Psoas muscle (tissue), 8 donors: ENCODE data around the gene SALL3. TPM values are rescaled to one million over a fixed set of nuclear protein-coding genes. Genes with fewer than 3 reads are reported as not detected.
A peak's percentile ranks its signal among the peaks of the same experiment; 100 is the strongest.

ENCODE experiments used
- ATAC-seq, 4 donors: fragments of 200-7000 bp; cut with Tn5 transposase; one replicate each; pipeline ENCODE4 v1.9.1; 2020; ENCODE audit warnings: moderate library complexity in 3 of 4, mild to moderate bottlenecking in 2 of 4
- DNase-seq, 2 donors: peaks; one replicate each; pipeline ENCODE4 v3.0.0-alpha.2; 2020
- H3K27ac ChIP-seq: fragments of 200-600 bp; one replicate; pipeline ENCODE4 v1.8.0; 2022
- H3K27me3 ChIP-seq, 3 donors: fragments of 200-600 bp in 1 of 3; one replicate each; pipeline versions ENCODE4 v1.6.1 to v1.8.0; 2013 to 2022; ENCODE audit warnings: low read length in 2 of 3, mild to moderate bottlenecking in 2 of 3, moderate library complexity in 1 of 3; ENCODE audit not compliant: insufficient read depth in 3 of 3
- H3K36me3 ChIP-seq, 2 donors: fragments of 200-600 bp in 1 of 2; one replicate each; pipeline versions ENCODE4 v1.6.1 to v1.8.0; 2013 to 2022; ENCODE audit warnings: low read depth in 1 of 2, mild to moderate bottlenecking in 1 of 2, moderate library complexity in 1 of 2; ENCODE audit not compliant: insufficient read depth in 1 of 2
- H3K4me1 ChIP-seq: fragments of 200-600 bp; one replicate; pipeline ENCODE4 v1.8.0; 2022
- H3K4me3 ChIP-seq: fragments of 200-600 bp; one replicate; pipeline ENCODE4 v1.8.0; 2022; ENCODE audit warnings: mild to moderate bottlenecking
- H3K9me3 ChIP-seq: fragments of 200-600 bp; one replicate; pipeline ENCODE4 v1.8.0; 2022
- WGBS, 3 donors: extraction: QIAGEN DNeasy Blood & Tissue Kit; methylation state at CpG; one replicate each; pipeline versions ENCODE4 v1.1.6 to v1.1.7; 2013; 5-methylcytosine and 5-hydroxymethylcytosine counted together
- intact Hi-C, 2 donors: fragments of 100-400 bp; cut with DNase I; formaldehyde crosslinking; loops; one replicate each; pipeline versions ENCODE4 v1.11.0 to v1.14.2; 2022
- polyA plus RNA-seq, 3 donors: library from polyadenylated mRNA; stranded (reverse); fragments of 200-250 nt; gene quantifications; one replicate each; pipeline ENCODE4 v1.2.3, GENCODE V29; 2013
- total RNA-seq, 4 donors: library from RNA; stranded (reverse); fragmentation: NEBNext Ultra II Directional in 2 of 4; extraction: Animal tissue kit (Norgen Biotek cat#: 25700) in 2 of 4; gene quantifications; one replicate each; pipeline versions ENCODE4 v1.2.1 to v1.2.4, GENCODE V29; 2021 to 2023
- TF ChIP-seq, protein P1 (sequence below): fragments of 200-600 bp; IDR thresholded peaks from one replicate; pipeline ENCODE4 v1.8.0; 2022; ENCODE audit warnings: antibody characterized with exemption
- donor health status: healthy with polysubstance abuse.
- donor health status: DM: no; HTN: no; CAD: no; lungs with moderate emphysema.
- donor health status: Bipolar disorder and iron deficiency.
- donor health status: healthy.
- donor health status: DM: yes; HTN: yes; CAD: no.
- donor health status: DM: no; HTN: no; CAD: no.
- donor health status: DM: no; HTN: no; CAD: no.
- donor health status: DM: yes; HTN: yes; CAD: no.

Gene SALL3
- total and polyA plus RNA-seq, 7 donors, result 0.01 to 0.32 TPM; not detected in 5

DNA sequence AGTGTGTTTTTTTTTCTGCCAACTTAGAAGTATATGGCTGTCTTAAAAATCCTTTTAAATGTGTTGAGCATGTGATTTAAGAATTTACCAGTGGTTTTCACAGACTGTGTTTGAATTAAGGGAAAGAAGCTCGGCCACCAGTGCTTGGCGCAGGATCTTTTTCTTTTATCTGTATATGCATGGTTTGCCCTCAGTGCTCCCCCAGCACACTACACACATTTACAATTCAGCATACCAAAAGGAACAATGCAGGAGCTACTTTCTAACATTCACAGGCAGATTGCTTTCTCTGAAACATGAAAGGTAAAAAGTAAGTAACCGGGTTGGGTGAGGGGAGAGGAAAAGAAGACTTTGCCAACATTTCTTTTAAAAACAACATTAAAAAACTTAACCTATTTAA, 3.9 kb downstream of the SALL3 start:
- Histone ChIP-seq H3K4me3 (no peak overlapping the region), H3K4me1 (no peaks in the 10 kb centered on the region), H3K9me3 (no peaks in the 10 kb centered on the region), H3K27me3 (peaks cover 16 to 91% (median 34%) of the 10 kb centered on the region in 3 donors), H3K36me3 (no peaks in the 10 kb centered on the region), H3K27ac (no peak overlapping the region)
- intact Hi-C loops, result loop anchor here in 1 of 2 donors (10.0 kb wide), 1 partner anchor 261 kb away; no protein-coding TSS in a partner anchor
- DNase-seq (no peak), ATAC-seq (no peak)
- WGBS, 3 donors, result 44 to 51% (median 47%) methylated on average over 3 of the region's 3 CpGs
- TF ChIP-seq, protein P1, sequence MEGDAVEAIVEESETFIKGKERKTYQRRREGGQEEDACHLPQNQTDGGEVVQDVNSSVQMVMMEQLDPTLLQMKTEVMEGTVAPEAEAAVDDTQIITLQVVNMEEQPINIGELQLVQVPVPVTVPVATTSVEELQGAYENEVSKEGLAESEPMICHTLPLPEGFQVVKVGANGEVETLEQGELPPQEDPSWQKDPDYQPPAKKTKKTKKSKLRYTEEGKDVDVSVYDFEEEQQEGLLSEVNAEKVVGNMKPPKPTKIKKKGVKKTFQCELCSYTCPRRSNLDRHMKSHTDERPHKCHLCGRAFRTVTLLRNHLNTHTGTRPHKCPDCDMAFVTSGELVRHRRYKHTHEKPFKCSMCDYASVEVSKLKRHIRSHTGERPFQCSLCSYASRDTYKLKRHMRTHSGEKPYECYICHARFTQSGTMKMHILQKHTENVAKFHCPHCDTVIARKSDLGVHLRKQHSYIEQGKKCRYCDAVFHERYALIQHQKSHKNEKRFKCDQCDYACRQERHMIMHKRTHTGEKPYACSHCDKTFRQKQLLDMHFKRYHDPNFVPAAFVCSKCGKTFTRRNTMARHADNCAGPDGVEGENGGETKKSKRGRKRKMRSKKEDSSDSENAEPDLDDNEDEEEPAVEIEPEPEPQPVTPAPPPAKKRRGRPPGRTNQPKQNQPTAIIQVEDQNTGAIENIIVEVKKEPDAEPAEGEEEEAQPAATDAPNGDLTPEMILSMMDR, result no peak

DNA sequence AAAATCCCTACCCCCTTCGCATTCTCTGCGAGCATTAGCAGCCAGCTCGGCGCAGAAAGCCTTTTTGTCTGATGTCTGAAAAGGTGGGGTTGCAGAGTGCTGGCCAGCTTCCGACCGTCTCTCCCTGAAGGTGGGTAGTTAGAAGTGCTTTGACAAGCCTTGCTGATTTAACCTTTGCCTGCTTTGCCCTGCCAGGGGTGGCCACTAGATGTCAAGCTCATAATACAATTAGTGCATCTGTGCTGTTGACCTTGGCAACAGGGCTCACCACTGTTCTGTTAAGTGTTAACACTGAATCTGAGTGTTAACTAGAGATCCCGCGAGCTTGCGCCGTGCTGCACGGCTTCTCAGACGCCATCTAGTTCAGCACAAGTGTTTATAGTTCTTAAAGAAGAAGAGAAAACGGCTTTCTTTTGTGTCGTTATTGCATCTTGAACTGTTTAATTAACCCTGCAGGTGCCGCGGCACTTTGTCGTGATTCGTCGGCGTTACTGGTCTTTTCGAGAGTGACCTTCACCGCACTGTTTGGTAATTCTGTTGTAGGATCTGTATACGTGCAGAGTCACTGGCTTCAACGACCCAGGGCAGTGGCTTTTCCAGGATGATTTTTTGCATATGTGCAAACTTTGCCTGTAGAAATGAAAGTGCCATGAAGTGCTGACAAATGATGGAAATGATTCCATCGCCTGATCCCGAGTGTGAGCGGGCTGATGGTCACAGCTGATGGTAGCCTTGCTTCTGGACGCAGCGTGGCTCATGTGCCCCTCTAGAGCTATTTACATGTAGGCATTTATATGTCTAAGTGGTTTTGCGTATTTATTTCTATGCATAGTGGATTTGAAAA, 5.5 kb downstream of the SALL3 start:
- Histone ChIP-seq H3K4me3 (no peak overlapping the region), H3K27ac (no peak overlapping the region), H3K27me3 (peaks cover 16 to 94% (median 26%) of the 10 kb centered on the region in 3 donors), H3K4me1 (no peaks in the 10 kb centered on the region), H3K36me3 (no peaks in the 10 kb centered on the region), H3K9me3 (no peaks in the 10 kb centered on the region)
- intact Hi-C loops, result loop anchor here in 1 of 2 donors (10.0 kb wide), 1 partner anchor 260 kb away; no protein-coding TSS in a partner anchor
- DNase-seq (no peak), ATAC-seq (peak in 1 of 4 donors; percentile 38)
- WGBS, 3 donors, result 21 to 23% (median 21%) methylated on average over 30 of the region's 30 CpGs
- TF ChIP-seq, protein P1, result peak; percentile 25

DNA sequence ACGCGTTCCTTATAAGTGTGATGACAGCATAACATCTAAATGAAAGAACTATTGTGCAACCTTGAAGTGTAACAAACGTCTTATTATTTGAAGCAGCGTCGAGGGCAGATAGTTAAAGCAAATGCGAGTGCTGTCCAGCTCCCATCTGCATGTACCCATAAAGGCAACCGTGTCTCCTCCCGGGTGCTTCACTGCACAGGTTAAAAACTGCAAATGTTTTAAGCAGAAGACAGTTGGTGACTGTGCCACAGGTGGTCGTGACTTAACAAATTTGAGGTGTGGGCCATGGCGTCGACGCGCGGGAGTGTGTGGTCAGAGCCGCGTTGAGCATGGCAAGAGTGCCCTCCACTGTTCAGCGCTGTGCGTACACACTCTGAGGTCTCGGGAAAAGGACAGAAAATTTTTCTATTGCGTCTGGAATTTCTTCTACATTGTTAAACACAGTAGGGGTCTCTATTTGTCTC, 6.4 kb downstream of the SALL3 start:
- H3K9me3 ChIP-seq, result no peaks in the 10 kb centered on the region
- intact Hi-C loops, result loop anchor here in 1 of 2 donors (10.0 kb wide), 1 partner anchor 259 kb away; no protein-coding TSS in a partner anchor
- DNase-seq (no peak), ATAC-seq (no peak)
- no peaks in the 10 kb centered on the region for H3K36me3 ChIP-seq
- 9% methylated on average over 20 of the region's 20 CpGs for WGBS, 3 donors
- H3K27ac ChIP-seq, result no peak overlapping the region
- no peaks in the 10 kb centered on the region for H3K4me1 ChIP-seq
- peaks cover 16 to 91% (median 17%) of the 10 kb centered on the region in 3 donors for H3K27me3 ChIP-seq
- TF ChIP-seq, protein P1, result no peak
- H3K4me3 ChIP-seq, result no peak overlapping the region

DNA sequence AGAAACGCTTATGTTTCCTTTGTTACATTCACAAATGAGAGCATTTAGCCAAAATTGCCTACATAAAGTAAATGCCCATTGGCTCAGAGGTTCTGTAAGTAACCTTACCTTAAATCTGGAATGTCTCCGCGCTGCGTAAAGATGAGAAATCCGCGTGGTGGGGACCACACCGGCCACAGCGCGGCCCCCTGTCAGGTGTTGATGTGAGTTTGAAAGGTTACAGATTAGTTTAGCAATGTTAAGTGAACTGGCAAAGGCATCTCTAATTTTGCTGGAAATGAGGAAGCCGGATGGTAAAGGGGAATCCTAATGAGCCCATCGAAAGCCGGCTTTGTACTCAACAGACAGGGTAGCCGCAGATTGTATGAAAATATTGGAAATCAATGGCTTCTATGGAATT, 11.8 kb downstream of the SALL3 start:
- H3K9me3 ChIP-seq, result no peaks in the 10 kb centered on the region
- TF ChIP-seq, protein P1, result no peak
- no peak for ATAC-seq
- H3K27ac ChIP-seq, result no peak overlapping the region
- intact Hi-C loops, result no loop called here
- H3K36me3 ChIP-seq, result no peaks in the 10 kb centered on the region
- DNase-seq, result no peak
- H3K4me1 ChIP-seq, result no peaks in the 10 kb centered on the region
- peaks cover 2 to 41% (median 6%) of the 10 kb centered on the region in 3 donors for H3K27me3 ChIP-seq
- H3K4me3 ChIP-seq, result no peak overlapping the region
- WGBS, 3 donors, result 66 to 71% (median 69%) methylated on average over 13 of the region's 13 CpGs
